ENCODE data around the gene CMSS1.

CMSS1 gene

GRCh38 chr3:99965077-99965476 lies 147.4 kb downstream of the CMSS1 start:
- DNase-seq = no peak

GRCh38 chr3:99965681-99966408 lies 148.2 kb downstream of the CMSS1 start:
- DNase-seq = no peak

GRCh38 chr3:99966662-99967416 lies 149.2 kb downstream of the CMSS1 start:
- DNase-seq = no peak

GRCh38 chr3:99967796-99968195 lies 150.1 kb downstream of the CMSS1 start:
- DNase-seq = no peak

GRCh38 chr3:99969136-99969535 lies 151.5 kb downstream of the CMSS1 start:
- DNase-seq = no peak

GRCh38 chr3:99970198-99970597 lies 152.5 kb downstream of the CMSS1 start:
- no peak for DNase-seq

- no peak for DNase-seq
These were observed 154.1 kb downstream of the CMSS1 start for GRCh38 chr3:99971761-99972160.

GRCh38 chr3:99972380-99973104 lies 154.9 kb downstream of the CMSS1 start:
- no peak for DNase-seq

- no peak for DNase-seq
These were observed 157.3 kb downstream of the CMSS1 start for GRCh38 chr3:99974989-99975388.

GRCh38 chr3:99976584-99976983 lies 158.9 kb downstream of the CMSS1 start:
- no peak for DNase-seq

- no peak for DNase-seq
These were observed 160.6 kb downstream of the CMSS1 start for GRCh38 chr3:99978221-99978620.

- no peak for DNase-seq
These were observed 162.9 kb downstream of the CMSS1 start for GRCh38 chr3:99980606-99981005.

- no peak for DNase-seq
These were observed 163.5 kb downstream of the CMSS1 start for GRCh38 chr3:99981138-99981537.

- no peak for DNase-seq
These were observed 165.0 kb downstream of the CMSS1 start for GRCh38 chr3:99982650-99983049.

GRCh38 chr3:99984139-99984538 lies 166.5 kb downstream of the CMSS1 start:
- DNase-seq = no peak

GRCh38 chr3:99984668-99985067 lies 167.0 kb downstream of the CMSS1 start:
- DNase-seq = no peak

- DNase-seq = no peak
These were observed 172.5 kb downstream of the CMSS1 start for GRCh38 chr3:99990179-99990578.

GRCh38 chr3:99997293-99997692 lies 179.6 kb downstream of the CMSS1 start:
- DNase-seq = no peak

GRCh38 chr3:99999536-99999935 lies 181.9 kb downstream of the CMSS1 start:
- DNase-seq = no peak

- no peak for DNase-seq
These were observed 183.4 kb downstream of the CMSS1 start for GRCh38 chr3:100001083-100001482.

- no peak for DNase-seq
These were observed 184.0 kb downstream of the CMSS1 start for GRCh38 chr3:100001526-100002270.

- no peak for DNase-seq
These were observed 185.1 kb downstream of the CMSS1 start for GRCh38 chr3:100002599-100003350.
